ENCODE measurements around the gene FPGS.
A peak's percentile ranks its signal among the peaks of the same experiment; 100 is the strongest.
"Not testable (repeated sequence)": the region's sequence is repeated elsewhere in the genome, so short reads cannot be mapped to it uniquely, and the experiment has no call there.

The FPGS gene, protein sequence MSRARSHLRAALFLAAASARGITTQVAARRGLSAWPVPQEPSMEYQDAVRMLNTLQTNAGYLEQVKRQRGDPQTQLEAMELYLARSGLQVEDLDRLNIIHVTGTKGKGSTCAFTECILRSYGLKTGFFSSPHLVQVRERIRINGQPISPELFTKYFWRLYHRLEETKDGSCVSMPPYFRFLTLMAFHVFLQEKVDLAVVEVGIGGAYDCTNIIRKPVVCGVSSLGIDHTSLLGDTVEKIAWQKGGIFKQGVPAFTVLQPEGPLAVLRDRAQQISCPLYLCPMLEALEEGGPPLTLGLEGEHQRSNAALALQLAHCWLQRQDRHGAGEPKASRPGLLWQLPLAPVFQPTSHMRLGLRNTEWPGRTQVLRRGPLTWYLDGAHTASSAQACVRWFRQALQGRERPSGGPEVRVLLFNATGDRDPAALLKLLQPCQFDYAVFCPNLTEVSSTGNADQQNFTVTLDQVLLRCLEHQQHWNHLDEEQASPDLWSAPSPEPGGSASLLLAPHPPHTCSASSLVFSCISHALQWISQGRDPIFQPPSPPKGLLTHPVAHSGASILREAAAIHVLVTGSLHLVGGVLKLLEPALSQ

DNA sequence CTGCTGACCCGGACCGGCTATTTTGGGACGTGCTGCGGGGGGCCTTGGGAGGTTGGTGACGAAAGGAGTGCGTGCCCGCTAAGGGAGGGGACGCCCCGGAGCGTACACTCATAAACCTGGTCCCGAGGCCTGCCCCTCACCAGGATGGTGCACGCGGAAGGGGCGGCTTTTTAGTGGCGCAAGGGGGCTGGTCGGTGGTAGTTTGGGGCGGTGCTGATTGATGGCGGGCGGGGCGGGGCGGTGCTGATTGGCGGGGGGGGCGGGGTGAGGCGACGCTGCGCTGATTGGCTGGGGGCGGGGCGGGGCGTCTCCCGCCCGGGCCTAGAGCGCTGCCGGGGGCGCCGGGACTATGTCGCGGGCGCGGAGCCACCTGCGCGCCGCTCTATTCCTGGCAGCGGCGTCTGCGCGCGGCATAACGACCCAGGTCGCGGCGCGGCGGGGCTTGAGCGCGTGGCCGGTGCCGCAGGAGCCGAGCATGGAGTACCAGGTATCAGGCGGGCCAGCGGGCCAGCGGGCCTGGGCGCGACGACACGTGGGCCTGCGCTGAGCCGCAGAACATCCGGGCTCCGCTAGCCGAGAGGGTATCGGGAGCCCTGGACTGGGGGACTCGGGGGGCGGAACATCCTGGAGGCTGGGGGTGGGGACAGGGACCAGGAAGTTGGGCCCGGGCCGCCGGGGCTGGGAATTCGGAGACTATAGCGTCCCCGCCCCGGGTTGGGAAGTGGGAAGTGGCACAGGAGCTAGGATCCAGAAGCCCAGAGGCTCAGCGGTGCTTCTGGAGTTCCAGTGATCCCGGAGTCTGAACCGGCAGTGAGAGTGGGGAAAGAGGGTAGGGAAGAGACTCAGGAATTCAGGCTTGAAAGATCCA lies at the start of gene FPGS:
TSS of gene FPGS (plus strand) at position 307 of the 868 bp plus-strand sequence. CDS start at position 350, 43 bp downstream.
- DNase-seq: peak; percentile 81 to 87

DNA sequence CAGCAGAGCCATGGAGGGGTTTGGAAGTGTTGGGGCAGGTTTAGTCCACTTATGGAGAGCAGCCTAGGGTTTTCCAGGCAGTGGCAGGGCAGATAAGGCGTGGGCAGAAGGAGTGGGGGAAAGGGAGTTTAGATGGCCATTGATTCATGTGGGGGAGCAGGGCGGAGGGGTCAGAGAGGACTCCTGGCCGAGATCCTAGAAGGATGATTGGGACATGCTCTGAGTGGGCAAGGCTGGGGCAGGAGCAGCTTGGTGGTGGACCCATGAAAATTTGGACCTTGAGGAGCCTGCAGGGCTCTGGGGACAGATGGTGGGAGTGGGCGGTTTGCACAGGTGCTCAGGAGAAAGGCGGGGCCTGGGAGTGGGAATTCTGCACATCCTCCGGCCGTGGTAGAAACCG lies 49.5 kb upstream of the FPGS start:
- DNase-seq: no peak

- no peak for DNase-seq
These were observed 49.1 kb upstream of the FPGS start for GRCh38 chr9:127753622-127754021.

DNA sequence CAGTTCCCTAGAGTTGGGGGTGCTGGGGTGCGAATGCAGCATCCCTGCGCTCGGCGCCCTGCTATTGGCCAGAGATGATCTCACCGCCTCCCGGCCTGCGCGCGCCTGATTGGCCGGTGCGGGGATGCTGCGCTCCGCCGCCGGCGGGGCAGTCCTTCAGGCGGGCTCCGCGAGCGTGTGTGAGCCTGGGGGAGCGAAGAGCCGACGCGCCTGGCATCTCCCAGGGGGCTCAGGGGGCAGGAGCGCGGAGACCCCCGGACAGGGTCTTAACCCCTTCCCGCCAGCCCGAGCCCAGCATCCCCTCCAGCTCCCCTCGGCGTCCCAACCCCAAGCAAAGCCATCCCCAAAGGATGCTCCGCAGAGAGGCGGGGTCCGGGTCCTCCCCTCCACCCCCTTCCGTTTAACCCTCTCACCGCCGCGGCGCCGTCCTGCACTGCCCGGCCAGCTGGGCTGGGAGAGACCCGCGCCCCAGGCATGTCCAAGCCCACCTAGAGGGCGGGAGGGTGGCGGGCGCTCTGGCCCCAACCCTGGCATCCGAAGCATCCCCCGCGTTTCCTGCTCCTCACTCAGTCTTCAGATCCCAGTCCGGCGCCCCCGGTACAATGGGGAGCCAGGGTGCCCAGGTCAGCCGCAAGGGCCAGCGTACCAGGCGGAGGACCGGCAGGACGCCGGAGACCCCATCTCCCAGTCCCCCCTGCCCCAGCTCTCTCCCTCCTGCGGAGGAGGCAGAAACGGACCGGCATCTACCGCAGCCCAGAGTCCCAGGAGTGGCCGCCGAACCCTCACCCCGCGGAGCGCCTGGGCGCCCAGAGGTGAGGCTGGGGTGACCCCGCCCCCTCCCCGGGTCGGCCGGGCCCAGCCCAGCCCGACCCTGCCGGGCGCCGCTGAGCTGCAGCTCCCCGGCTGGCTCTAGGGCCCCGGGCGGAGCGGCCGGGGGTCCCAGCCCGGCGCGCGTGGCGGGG lies 48.3 kb upstream of the FPGS start:
- no peak for DNase-seq

DNA sequence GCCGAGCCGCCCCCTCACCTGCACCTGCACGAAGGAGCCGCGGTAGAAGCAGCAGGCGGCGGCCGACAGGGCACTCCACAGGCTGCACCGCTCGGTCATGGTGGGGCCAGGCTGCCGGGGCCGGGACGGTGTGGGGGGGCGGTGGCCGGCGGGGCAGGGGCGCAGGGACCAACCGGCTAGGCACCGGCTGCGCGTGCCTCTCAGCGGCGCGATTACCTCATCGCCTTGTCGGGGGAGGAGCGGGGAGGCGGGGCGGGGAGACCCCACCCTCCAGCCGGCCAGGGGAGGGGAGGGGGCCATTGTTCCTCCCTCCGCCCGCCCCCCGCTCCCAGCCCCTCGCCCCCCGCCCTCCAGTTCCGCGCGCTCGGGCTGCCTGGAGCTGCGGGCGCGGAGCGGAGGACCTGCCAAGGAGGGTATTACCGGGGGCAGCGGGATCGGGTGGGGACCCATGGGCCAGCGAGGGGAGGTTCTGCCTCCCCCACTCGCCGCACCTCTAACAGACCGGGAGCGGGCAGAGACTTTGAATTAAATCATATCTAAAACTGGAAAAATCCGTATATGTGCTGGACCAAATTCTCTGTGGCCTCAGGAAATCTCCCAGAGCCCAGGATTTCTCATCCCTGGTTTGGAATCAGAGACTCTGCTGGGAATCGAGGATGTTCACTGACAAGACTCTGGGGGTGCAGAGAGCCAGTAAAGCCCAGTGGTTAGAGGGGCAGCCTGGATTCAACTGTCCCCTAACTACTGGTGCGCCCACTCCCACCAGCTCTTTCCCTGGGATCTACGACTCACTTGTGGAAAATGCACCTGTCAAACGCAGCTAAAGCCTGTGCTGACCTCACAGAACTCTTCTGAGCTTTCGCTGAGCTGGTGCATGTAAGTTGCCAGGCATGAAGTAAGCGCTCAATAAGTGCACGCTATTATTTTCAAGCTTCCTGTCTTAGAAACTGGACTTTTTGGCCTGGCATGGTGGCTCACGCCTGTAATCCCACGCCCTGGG lies 47.3 kb upstream of the FPGS start:
- DNase-seq: no peak

- no peak for DNase-seq
These were observed 46.4 kb upstream of the FPGS start for GRCh38 chr9:127756233-127756632.

GRCh38 chr9:127756776-127757175 lies 45.9 kb upstream of the FPGS start:
- DNase-seq: not testable (repeated sequence)

DNA sequence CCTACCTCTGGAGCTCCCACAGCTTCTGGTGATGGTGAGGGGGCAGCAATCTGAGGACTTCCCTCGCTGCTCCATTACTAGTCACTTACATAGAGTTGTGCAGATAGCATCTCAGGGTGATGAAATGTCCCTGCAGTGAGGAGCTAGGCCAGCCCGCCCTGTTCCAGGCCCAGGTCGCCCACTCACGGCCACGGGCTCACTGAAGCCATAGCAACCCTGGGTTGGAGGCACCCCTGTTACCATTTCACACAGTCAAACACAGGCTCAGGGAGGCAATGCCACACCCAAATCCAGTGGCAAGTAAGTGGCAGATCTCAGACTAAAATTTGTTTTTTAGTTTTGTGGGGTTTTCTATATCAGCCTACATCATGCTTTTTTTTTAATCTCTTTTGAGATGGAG lies 43.8 kb upstream of the FPGS start:
- DNase-seq: no peak

GRCh38 chr9:127761061-127761460 lies 41.6 kb upstream of the FPGS start:
- DNase-seq: no peak

DNA sequence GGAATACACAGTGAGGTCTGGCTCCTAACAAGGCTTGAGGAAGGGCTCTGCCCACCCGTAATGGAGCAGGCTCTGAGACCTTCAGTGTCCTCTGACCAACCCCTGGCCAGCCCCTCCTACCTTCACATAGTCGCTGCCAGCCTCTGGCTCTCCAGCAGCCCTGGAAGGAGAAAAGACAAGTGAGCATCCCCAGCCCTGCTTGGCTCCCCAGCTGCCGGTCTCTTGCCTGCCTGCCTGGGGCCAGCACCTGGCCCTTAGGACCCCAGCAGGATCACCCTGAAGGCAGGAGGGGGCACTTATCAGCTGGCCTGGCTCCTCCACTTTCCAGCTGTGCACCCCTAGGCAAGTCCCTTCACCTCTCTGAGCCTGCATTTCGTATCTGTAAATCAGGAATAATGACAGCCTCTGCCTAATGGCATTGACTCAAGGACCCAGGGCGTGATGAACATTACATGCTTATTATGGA lies 41.2 kb upstream of the FPGS start:
- no peak for DNase-seq

- DNase-seq: no peak
These were observed 40.5 kb upstream of the FPGS start for GRCh38 chr9:127762111-127762676.

GRCh38 chr9:127763918-127764384 lies 38.7 kb upstream of the FPGS start:
- DNase-seq: peak; percentile 30 to 45

GRCh38 chr9:127765418-127765817 lies 37.3 kb upstream of the FPGS start:
- no peak for DNase-seq

DNA sequence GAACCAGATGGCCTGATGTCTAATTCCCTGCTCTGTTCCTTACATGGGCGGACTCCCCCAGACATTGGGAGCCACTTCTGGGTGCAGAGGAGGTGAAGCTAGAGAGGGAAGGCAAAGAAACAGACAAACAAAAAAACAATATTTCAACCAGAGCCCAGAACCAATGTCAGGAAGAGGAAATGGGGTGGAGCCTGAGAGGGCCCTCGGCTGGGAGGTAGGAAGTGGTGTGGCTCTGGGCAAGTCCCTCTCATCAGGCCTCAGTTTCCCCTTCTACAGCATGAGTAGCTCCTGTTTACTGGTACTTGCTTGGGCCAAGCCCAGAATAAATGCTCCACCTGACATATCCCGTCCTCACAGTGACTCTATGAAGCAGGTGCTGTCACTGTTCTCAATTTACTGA lies 35.3 kb upstream of the FPGS start:
- peak in 1 of 2 donors; percentile 41 for DNase-seq

DNA sequence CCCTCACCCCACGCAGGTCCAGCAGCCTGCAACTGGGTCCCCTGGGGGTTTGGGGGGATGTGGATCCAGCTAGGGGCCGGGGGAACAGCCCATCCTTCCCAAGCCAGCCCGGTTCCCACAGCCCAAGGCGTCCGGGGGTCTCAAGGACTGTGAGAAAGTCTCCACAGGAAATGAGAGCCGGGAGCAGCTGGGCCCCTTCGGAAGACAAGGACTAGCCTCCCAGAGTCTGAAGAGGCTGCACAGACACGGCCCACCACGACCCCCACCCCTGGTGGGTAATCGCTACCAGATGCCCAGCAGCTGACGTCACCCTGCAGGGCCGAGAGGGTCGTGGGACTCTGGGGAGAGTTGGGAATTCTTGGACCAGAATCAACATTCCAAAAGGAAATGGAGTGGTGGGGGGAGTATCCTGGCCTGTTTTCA lies 34.8 kb upstream of the FPGS start:
- no peak for DNase-seq

DNA sequence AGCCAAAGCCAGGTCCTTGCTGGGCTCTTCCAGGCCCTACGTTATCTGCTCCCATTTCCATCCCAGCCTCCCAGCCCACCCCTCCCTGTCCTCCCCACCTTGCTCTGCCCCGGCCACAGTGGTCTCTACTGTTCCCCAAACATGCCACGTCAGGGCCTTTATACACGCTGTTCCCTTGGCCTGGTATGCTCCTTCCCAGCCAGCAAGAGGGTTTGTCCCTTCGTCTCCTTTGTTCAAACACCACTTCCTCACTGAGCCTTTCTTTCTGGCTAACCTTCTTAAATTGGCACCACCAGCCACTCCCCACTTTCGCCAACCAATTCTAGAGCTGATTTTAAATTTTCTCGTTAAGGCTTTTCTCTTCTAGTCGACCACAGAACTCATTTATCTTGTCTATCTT lies 34.0 kb upstream of the FPGS start:
- DNase-seq: no peak

- no peak for DNase-seq
These were observed 33.6 kb upstream of the FPGS start for GRCh38 chr9:127769101-127769500.

GRCh38 chr9:127769929-127770582 lies 32.6 kb upstream of the FPGS start:
- no peak for DNase-seq

DNA sequence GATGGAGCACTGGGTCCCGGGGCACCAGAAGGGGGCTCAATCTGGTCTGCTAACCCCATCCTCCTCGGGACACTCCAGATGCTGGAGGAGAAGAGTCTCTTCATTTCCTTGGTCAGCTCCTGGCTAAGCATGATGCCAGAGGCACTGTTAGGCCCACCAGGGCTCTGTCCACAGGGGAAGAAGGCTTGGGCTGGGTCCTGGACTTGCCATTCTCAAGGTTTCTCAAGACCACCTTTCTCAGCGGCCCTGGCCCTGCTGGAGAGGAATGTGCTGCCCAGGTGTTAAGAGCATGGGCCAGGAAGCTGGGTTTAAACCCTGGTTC lies 32.1 kb upstream of the FPGS start:
- DNase-seq: no peak
